ENCODE data around the gene RPL27A. TPM values are rescaled to one million over a fixed set of nuclear protein-coding genes. Genes with fewer than 3 reads are reported as not detected.

The RPL27A gene
- total RNA-seq, 1 donor: 965 TPM

GRCh38 chr11:8671651-8672062, 10.9 kb upstream of the RPL27A start:
- no peak overlapping the region for H3K4me3 ChIP-seq (ENCODE audit: low read depth, low read length)
- TF ChIP-seq CTCF (IDR thresholded peaks at IDR 0.05; ENCODE audit: insufficient read depth, low read length): no peak
- peak; percentile 92 for DNase-seq (ENCODE audit: low read depth)

GRCh38 chr11:8672346-8672745, 10.2 kb upstream of the RPL27A start:
- no peak for TF ChIP-seq CTCF (IDR thresholded peaks at IDR 0.05; ENCODE audit: insufficient read depth, low read length)
- H3K4me3 ChIP-seq (ENCODE audit: low read depth, low read length): no peak overlapping the region
- DNase-seq (ENCODE audit: low read depth): no peak

- no peak overlapping the region for H3K4me3 ChIP-seq (ENCODE audit: low read depth, low read length)
- TF ChIP-seq CTCF (IDR thresholded peaks at IDR 0.05; ENCODE audit: insufficient read depth, low read length): no peak
- no peak for DNase-seq (ENCODE audit: low read depth)
Observed at GRCh38 chr11:8674859-8675258, 7.7 kb upstream of the RPL27A start.

DNA sequence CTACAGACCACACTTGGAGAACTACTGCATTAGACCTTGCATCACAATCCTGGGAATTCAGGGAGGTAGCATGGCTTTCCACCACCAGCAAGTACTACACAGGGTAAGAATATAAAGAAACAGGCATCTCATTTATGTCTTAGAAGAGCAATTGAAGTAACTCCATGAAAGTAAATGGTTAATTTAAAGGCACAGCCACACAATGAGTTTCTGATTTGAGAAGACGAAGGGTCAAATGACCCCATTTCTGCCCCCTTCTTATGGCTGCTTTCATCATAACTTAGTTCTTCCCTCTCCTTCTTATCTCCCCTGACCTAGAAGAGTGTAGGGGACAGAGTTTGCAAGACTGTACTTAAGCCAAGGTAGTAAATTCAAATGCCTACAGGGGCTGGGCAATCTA, 6.1 kb upstream of the RPL27A start:
- DNase-seq (ENCODE audit: low read depth): no peak
- H3K4me3 ChIP-seq (ENCODE audit: low read depth, low read length): no peak overlapping the region
- no peak for TF ChIP-seq CTCF (IDR thresholded peaks at IDR 0.05; ENCODE audit: insufficient read depth, low read length)

GRCh38 chr11:8679006-8679405, 3.6 kb upstream of the RPL27A start:
- DNase-seq (ENCODE audit: low read depth): no peak
- no peak for TF ChIP-seq CTCF (IDR thresholded peaks at IDR 0.05; ENCODE audit: insufficient read depth, low read length)
- H3K4me3 ChIP-seq (ENCODE audit: low read depth, low read length): no peak overlapping the region

DNA sequence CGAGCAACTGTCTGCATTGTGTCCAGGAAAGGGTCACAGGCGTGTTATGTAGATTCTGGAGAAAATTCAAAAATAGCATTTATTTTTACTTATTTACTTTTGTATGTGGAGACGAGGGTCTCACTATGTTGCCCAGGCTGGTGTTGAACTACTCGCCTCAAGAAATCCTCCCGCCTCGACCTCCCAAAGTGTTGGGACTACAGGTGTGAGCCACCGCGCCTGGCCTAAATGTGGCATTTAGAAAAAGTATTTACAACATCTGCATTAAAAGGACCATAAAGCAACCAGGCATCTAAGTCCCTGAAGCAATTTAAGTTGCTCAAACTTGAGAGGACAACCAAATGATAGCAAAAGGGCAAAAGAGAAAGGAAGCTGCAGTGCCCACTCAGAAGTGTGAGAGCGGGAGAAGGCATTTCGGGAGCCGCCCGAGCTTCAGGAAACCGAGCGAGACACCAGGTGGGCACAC, 722 bp upstream of the RPL27A start:
- TF ChIP-seq CTCF (IDR thresholded peaks at IDR 0.05; ENCODE audit: insufficient read depth, low read length): no peak
- H3K4me3 ChIP-seq (ENCODE audit: low read depth, low read length): peak overlapping the region; percentile 99
- DNase-seq (ENCODE audit: low read depth): no peak

DNA sequence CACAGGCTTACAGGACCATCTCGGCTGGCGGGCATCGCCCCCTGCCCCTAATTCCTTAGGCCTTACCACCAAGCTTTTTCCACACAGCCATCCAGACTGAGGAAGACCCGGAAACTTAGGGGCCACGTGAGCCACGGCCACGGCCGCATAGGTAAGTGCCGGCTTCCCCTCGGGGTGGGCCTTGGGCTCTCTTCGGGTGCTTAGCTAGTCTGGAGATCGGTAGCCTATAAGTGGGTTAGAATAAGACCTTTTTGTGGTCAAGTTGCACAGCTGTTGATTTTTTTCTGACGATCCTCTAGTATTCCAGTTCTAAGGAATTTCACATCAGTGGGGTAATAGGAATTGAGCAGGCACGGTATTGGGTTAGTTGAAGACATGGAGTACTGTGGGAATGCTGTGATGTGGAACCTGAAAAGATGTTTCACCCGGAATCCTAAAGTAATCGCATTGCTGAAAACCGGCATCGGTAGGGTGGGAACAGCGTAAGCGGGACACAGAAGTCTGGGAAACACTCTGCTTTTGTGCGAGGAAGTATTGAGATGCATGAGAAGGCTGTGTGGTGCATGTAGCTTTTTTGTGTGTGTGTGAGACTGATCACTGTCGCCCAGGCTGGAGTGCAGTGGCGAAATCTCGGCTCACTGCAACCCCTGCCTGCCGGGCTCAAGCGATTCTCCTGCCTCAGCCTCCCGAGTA, 669 bp downstream of the RPL27A start:
- peak; percentile 30 for DNase-seq (ENCODE audit: low read depth)
- TF ChIP-seq CTCF (IDR thresholded peaks at IDR 0.05; ENCODE audit: insufficient read depth, low read length): no peak
- peak overlapping the region; percentile 99 for H3K4me3 ChIP-seq (ENCODE audit: low read depth, low read length)

All from fibroblast of the aortic adventitia (primary cell).